ENCODE data around the gene TEC. TPM values are rescaled to one million over a fixed set of nuclear protein-coding genes. Genes with fewer than 3 reads are reported as not detected.

The TEC gene
- total RNA-seq, 1 donor from 2014 or later, result 0.21 TPM

- Mint-ChIP-seq H3K4me3 (no peak overlapping the region), H3K27ac (ENCODE audit: unreplicated experiment) (no peak overlapping the region), H3K27me3 (ENCODE audit: low read depth) (peaks cover 12% of the 10 kb centered on the region), H3K36me3 (ENCODE audit: low read depth) (no peaks in the 10 kb centered on the region), H3K9me3 (no peaks in the 10 kb centered on the region), H3K4me1 (no peaks in the 10 kb centered on the region)
- DNase-seq (ENCODE audit: low read depth, low spot score), result no peak
- no peak for TF ChIP-seq CTCF (conservative IDR thresholded peaks at IDR 0.05)
Observed at GRCh38 chr4:48205626-48206025, 64.0 kb downstream of the TEC start.

GRCh38 chr4:48205107-48205506 lies 64.5 kb downstream of the TEC start:
- Mint-ChIP-seq H3K27ac (ENCODE audit: unreplicated experiment) (no peak overlapping the region), H3K27me3 (ENCODE audit: low read depth) (peaks cover 13% of the 10 kb centered on the region), H3K36me3 (ENCODE audit: low read depth) (no peaks in the 10 kb centered on the region), H3K9me3 (no peaks in the 10 kb centered on the region), H3K4me3 (no peak overlapping the region), H3K4me1 (no peaks in the 10 kb centered on the region)
- TF ChIP-seq CTCF (conservative IDR thresholded peaks at IDR 0.05), result no peak
- DNase-seq (ENCODE audit: low read depth, low spot score), result no peak

GRCh38 chr4:48203819-48204218 lies 65.8 kb downstream of the TEC start:
- H3K4me1 Mint-ChIP-seq, result no peaks in the 10 kb centered on the region
- peaks cover 18% of the 10 kb centered on the region for H3K27me3 Mint-ChIP-seq (ENCODE audit: low read depth)
- H3K27ac Mint-ChIP-seq (ENCODE audit: unreplicated experiment), result no peak overlapping the region
- no peaks in the 10 kb centered on the region for H3K9me3 Mint-ChIP-seq
- H3K4me3 Mint-ChIP-seq, result no peak overlapping the region
- no peak for TF ChIP-seq CTCF (conservative IDR thresholded peaks at IDR 0.05)
- no peaks in the 10 kb centered on the region for H3K36me3 Mint-ChIP-seq (ENCODE audit: low read depth)
- no peak for DNase-seq (ENCODE audit: low read depth, low spot score)

GRCh38 chr4:48197643-48198237 lies 71.9 kb downstream of the TEC start:
- H3K4me1 Mint-ChIP-seq, result no peaks in the 10 kb centered on the region
- H3K36me3 Mint-ChIP-seq (ENCODE audit: low read depth), result no peaks in the 10 kb centered on the region
- H3K9me3 Mint-ChIP-seq, result no peaks in the 10 kb centered on the region
- no peak for DNase-seq (ENCODE audit: low read depth, low spot score)
- H3K27ac Mint-ChIP-seq (ENCODE audit: unreplicated experiment), result no peak overlapping the region
- H3K4me3 Mint-ChIP-seq, result no peak overlapping the region
- TF ChIP-seq CTCF (conservative IDR thresholded peaks at IDR 0.05), result no peak
- H3K27me3 Mint-ChIP-seq (ENCODE audit: low read depth), result peaks cover 15% of the 10 kb centered on the region

- Mint-ChIP-seq H3K4me1 (no peaks in the 10 kb centered on the region), H3K36me3 (ENCODE audit: low read depth) (no peaks in the 10 kb centered on the region), H3K27ac (ENCODE audit: unreplicated experiment) (no peak overlapping the region), H3K9me3 (no peaks in the 10 kb centered on the region), H3K27me3 (ENCODE audit: low read depth) (peaks cover 15% of the 10 kb centered on the region), H3K4me3 (no peak overlapping the region)
- TF ChIP-seq CTCF (conservative IDR thresholded peaks at IDR 0.05), result no peak
- DNase-seq (ENCODE audit: low read depth, low spot score), result no peak
Observed at GRCh38 chr4:48196758-48197504, 72.7 kb downstream of the TEC start.

Data from neural crest cell (in vitro differentiated cells).